A549 (cell line): ENCODE results near the gene PCSK6. TPM values are rescaled to one million over a fixed set of nuclear protein-coding genes. Genes with fewer than 3 reads are reported as not detected.

Experiments
- ATAC-seq, 2 experiments: fragments of 200-7000 bp in 1 of 2; fragments of >200 bp in 1 of 2; cut with Nextera tagmentation in 1 of 2; cut with Tn5 transposase in 1 of 2; 3 replicates each; pipeline versions ENCODE4 v1.8.0 to v1.9.1; 2018 to 2020; ENCODE audit warnings: mild to moderate bottlenecking in 1 of 2, moderate library complexity in 1 of 2
- CTCF ChIA-PET: fragments of 300-600 bp; sonication (Branson Sonifier 250); formaldehyde crosslinking; extraction: SDS; loops from one replicate; lab custom pipeline; 2021; ENCODE audit warnings: antibody characterized with exemption, inconsistent platforms; lab: Yijun Ruan, JAX
- POLR2A ChIA-PET: fragments of 350-600 bp; formaldehyde crosslinking; extraction: SDS; loops from one replicate; lab custom pipeline; 2021; ENCODE audit warnings: antibody characterized with exemption, inconsistent platforms; lab: Yijun Ruan, JAX
- DNase-seq, 2 experiments: peaks; one replicate each; pipeline versions ENCODE4 v3.0.0 to v3.0.0-alpha.2; 2011 to 2016; ENCODE audit warnings: low read depth in 1 of 2, low spot score in 1 of 2
- FAIRE-seq: peaks from 2 replicates; lab custom pipeline; 2011; peaks lifted over from hg19 to GRCh38; lab: Jason Lieb, UNC
- H3K27ac ChIP-seq, 2 experiments: fragments of >200 bp; sonication (Bioruptor Twin); formaldehyde crosslinking; 3 replicates each; pipeline ENCODE4 v1.5.1; 2016 to 2017
- H3K4me1 ChIP-seq: fragments of >200 bp; sonication (Bioruptor Twin); formaldehyde crosslinking; 3 replicates; pipeline ENCODE4 v1.6.1; 2016
- H3K4me2 ChIP-seq: fragments of >200 bp; sonication (Bioruptor Twin); formaldehyde crosslinking; 3 replicates; pipeline ENCODE4 v1.6.1; 2016
- H3K4me3 ChIP-seq: fragments of >200 bp; sonication (Bioruptor Twin); formaldehyde crosslinking; 3 replicates; pipeline ENCODE4 v1.5.1; 2016
- H3K9me3 ChIP-seq: fragments of >200 bp; sonication (Bioruptor Twin); formaldehyde crosslinking; 3 replicates; pipeline ENCODE4 v1.6.1; 2016
- BHLHE40 ChIP-seq: IDR thresholded peaks from 2 replicates; pipeline ENCODE4 v1.6.1; 2012; ENCODE audit warnings: low read depth, low read length, inconsistent platforms
- CBX8 ChIP-seq: fragments of 200-600 bp; sonication (generic); IDR thresholded peaks from 2 replicates; pipeline ENCODE4 v1.6.1; 2016
- CHD2 ChIP-seq: fragments of 150-350 bp; IDR thresholded peaks from 2 replicates; pipeline ENCODE4 v1.6.1; 2014; ENCODE audit warnings: low read length; ENCODE audit not compliant: partially characterized antibody
- EHF ChIP-seq: fragments of 250-450 bp; sonication (Bioruptor Pico); IDR thresholded peaks from 2 replicates; pipeline ENCODE4 v1.5.0; 2020; ENCODE audit warnings: mild to moderate bottlenecking
- EHMT2 ChIP-seq: fragments of 200-600 bp; sonication (generic); IDR thresholded peaks from 2 replicates; pipeline ENCODE4 v1.6.1; 2016; ENCODE audit warnings: antibody characterized with exemption, low read depth, mild to moderate bottlenecking, moderate library complexity
- ESRRA ChIP-seq: fragments of 150-350 bp; IDR thresholded peaks from 2 replicates; pipeline ENCODE4 v1.6.1; 2014; ENCODE audit warnings: mild to moderate bottlenecking, low read length, borderline replicate concordance
- FOXS1 ChIP-seq: fragments of 250-450 bp; sonication (Bioruptor Pico); IDR thresholded peaks from 2 replicates; pipeline ENCODE4 v1.5.0; 2020; ENCODE audit warnings: mild to moderate bottlenecking, moderate library complexity
- GATA3 ChIP-seq: IDR thresholded peaks from 2 replicates; pipeline ENCODE4 v1.6.1; 2012; ENCODE audit warnings: borderline replicate concordance
- HOXB13 ChIP-seq: fragments of 250-450 bp; sonication (Bioruptor Pico); IDR thresholded peaks from 2 replicates; pipeline ENCODE4 v1.5.0; 2020; ENCODE audit warnings: low read depth, mild to moderate bottlenecking, moderate library complexity
- JUN ChIP-seq, 2 experiments: fragments of >200 bp; sonication (Bioruptor Twin); formaldehyde crosslinking; IDR thresholded peaks; 2 replicates in 1 of 2; 3 replicates in 1 of 2; pipeline ENCODE4 v1.6.1; 2016 to 2017
- JUNB ChIP-seq: fragments of >200 bp; sonication (Bioruptor Twin); formaldehyde crosslinking; IDR thresholded peaks from 2 replicates; pipeline ENCODE4 v1.6.1; 2016
- KDM1A ChIP-seq: fragments of 200-600 bp; sonication (generic); IDR thresholded peaks from 2 replicates; pipeline ENCODE4 v1.6.1; 2016; ENCODE audit warnings: low read depth, mild to moderate bottlenecking
- MAZ ChIP-seq: fragments of 150-350 bp; IDR thresholded peaks from 2 replicates; pipeline ENCODE4 v1.6.1; 2014; ENCODE audit warnings: antibody characterized with exemption, low read depth, low read length, borderline replicate concordance
- NFE2L2 ChIP-seq: fragments of 150-350 bp; conservative IDR thresholded peaks from 2 replicates; pipeline ENCODE4 v1.6.1; 2014; ENCODE audit warnings: low read length
- NR3C1 ChIP-seq: fragments of >200 bp; sonication (Bioruptor Twin); formaldehyde crosslinking; IDR thresholded peaks from 3 replicates; pipeline ENCODE4 v1.6.1; 2017
- POLR2AphosphoS2 ChIP-seq: conservative IDR thresholded peaks from 2 replicates; pipeline ENCODE4 v1.6.1; 2012; ENCODE audit warnings: low read length, improper control_type of control experiment, inconsistent platforms
- RARB ChIP-seq: fragments of 250-450 bp; sonication (Bioruptor Pico); IDR thresholded peaks from 2 replicates; pipeline ENCODE4 v1.8.0; 2021; ENCODE audit warnings: mild to moderate bottlenecking, moderate library complexity
- RCOR1 ChIP-seq: fragments of 150-350 bp; IDR thresholded peaks from 2 replicates; pipeline ENCODE4 v1.6.1; 2014; ENCODE audit warnings: antibody characterized with exemption, low read length, low read depth
- TFCP2L1 ChIP-seq: fragments of 250-450 bp; sonication (Bioruptor Pico); IDR thresholded peaks from 2 replicates; pipeline ENCODE4 v1.5.0; 2021; ENCODE audit warnings: mild to moderate bottlenecking
- TP53 ChIP-seq: fragments of 250-450 bp; sonication (Bioruptor Pico); IDR thresholded peaks from 2 replicates; pipeline ENCODE4 v1.5.0; 2021; ENCODE audit warnings: mild to moderate bottlenecking, moderate library complexity
- ZFP36 ChIP-seq: fragments of 450-650 bp; IDR thresholded peaks from 2 replicates; pipeline ENCODE4 v1.6.1; 2014; ENCODE audit warnings: borderline replicate concordance; ENCODE audit not compliant: partially characterized antibody
- ZNF302 ChIP-seq: fragments of 250-450 bp; sonication (Bioruptor Pico); IDR thresholded peaks from 2 replicates; pipeline ENCODE4 v1.9.0; 2021; ENCODE audit warnings: inconsistent platforms, mild to moderate bottlenecking, moderate library complexity
- ZSCAN20 ChIP-seq: fragments of 250-450 bp; sonication (Bioruptor Pico); IDR thresholded peaks from 2 replicates; pipeline ENCODE4 v1.8.0; 2022; ENCODE audit warnings: mild to moderate bottlenecking, moderate library complexity
- WGBS: methylation state at CpG from one replicate; pipeline ENCODE4 v1.1.6; 2017; ENCODE audit errors: missing lambda C conversion rate; 5-methylcytosine and 5-hydroxymethylcytosine counted together
- polyA plus RNA-seq, 4 experiments: library from polyadenylated mRNA; depleted of rRNA in 3 of 4; stranded (reverse); fragments of >200 nt; fragmentation: RNase III in 1 of 4; extraction: RNeasy Plus Mini Kit Qiagen cat#74134 plus additional on column Dnase treatment in 1 of 4; gene quantifications; 2 replicates in 3 of 4; 3 replicates in 1 of 4; pipeline ENCODE4 v1.2.3, GENCODE V29; 2011 to 2017
- TF ChIP-seq, protein P1 (sequence below): fragments of 250-450 bp; sonication (Bioruptor Pico); IDR thresholded peaks from 2 replicates; pipeline ENCODE4 v1.5.0; 2020; ENCODE audit warnings: low read depth, mild to moderate bottlenecking, moderate library complexity
- TF ChIP-seq, protein P2 (sequence below): fragments of 250-450 bp; sonication (Bioruptor Pico); IDR thresholded peaks from 2 replicates; pipeline ENCODE4 v1.5.0; 2021; ENCODE audit warnings: mild to moderate bottlenecking, moderate library complexity, borderline replicate concordance
- TF ChIP-seq, protein P3 (sequence below): fragments of 450-650 bp; IDR thresholded peaks from 2 replicates; pipeline ENCODE4 v1.6.1; 2014; ENCODE audit warnings: antibody characterized with exemption

Gene PCSK6
- polyA plus RNA-seq, 2 of the 4 experiments (the other 2 are of a cell fraction), result 10.0 to 15.2 TPM

DNA sequence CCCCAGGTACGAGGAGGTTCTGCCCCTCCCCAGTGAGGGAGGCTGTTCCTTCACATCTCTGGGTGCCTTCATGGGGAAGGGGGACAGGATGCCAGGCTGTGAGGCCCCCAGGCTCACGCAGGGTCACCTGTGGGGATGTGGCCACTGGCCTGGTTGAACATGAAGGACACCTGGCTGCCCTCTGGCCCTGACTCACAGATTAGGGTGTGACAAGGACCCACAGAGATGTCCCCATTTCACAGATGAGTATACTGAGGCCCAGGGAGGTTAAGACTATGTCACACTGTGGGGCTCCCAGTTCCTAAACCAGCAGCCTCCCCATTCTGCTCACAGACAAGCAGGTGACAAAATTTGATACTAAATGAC lies 42.4 kb downstream of the PCSK6 start (continued):
- no peak for TF ChIP-seq ZFP36
- TF ChIP-seq EHMT2, result no peak
- TF ChIP-seq, protein P1, sequence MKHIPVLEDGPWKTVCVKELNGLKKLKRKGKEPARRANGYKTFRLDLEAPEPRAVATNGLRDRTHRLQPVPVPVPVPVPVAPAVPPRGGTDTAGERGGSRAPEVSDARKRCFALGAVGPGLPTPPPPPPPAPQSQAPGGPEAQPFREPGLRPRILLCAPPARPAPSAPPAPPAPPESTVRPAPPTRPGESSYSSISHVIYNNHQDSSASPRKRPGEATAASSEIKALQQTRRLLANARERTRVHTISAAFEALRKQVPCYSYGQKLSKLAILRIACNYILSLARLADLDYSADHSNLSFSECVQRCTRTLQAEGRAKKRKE (CRISPR knock-in tag), result no peak

DNA sequence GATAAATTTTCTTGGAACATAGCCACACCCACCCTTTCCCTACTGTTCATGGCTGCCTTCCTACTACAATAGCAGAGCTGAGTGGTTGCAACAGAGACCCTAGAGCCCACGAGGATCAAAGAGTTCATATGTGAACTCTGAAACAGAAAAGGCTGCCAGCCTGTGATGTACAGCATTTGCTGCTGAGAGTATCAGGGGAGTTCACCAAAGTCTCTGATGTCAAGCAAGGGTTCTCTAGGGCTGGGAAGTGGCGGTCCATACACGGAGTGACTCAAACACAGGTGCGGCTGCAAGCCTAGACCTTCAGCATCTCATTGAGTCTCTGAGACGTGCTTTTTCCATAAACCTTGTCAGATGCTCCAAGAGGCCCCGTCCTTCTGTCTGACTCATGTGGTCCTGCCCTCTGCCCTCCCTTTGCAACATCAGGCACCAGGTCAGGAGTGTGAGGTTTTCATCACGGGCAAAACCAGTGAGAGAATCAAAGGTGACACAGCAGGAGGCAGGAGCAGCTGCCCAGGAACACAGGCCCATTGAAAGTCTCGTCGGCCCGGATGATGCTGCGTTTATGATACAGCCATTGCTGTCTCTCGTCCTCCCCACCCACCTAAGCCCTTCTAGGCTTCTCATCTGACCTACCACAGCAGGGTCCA lies 42.9 kb downstream of the PCSK6 start:
- H3K9me3 ChIP-seq, result no peaks in the 10 kb centered on the region
- WGBS, result 71% methylated on average over 12 of the region's 12 CpGs
- ChIA-PET POLR2A (no interaction called here), CTCF (interaction anchor here (2.2 kb wide), 1 partner anchor 55 kb away, joined by 9 read pairs; no protein-coding TSS in a partner anchor)
- no peak for FAIRE-seq
- no peak for DNase-seq
- no peak overlapping the region for H3K4me2 ChIP-seq
- ATAC-seq, result peak in 1 of 2 experiments; percentile 18; a peak in 2 of 6 replicates
- H3K4me1 ChIP-seq, result peaks cover 15% of the 10 kb centered on the region; the same call in 1 of the 3 replicates
- H3K4me3 ChIP-seq, result no peak overlapping the region
- TF ChIP-seq JUN (IDR thresholded peaks at IDR 0.05), result no peak
- TF ChIP-seq EHF (CRISPR knock-in tag), result no peak
- TF ChIP-seq HOXB13 (CRISPR knock-in tag), result no peak
- no peak for TF ChIP-seq POLR2AphosphoS2
- no peak for TF ChIP-seq ZSCAN20 (CRISPR knock-in tag)
- H3K27ac ChIP-seq, result 0 out of 6 replicates have a peak overlapping the region, but pooled peaks of 1 of the 2 experiments have one; percentile 9

DNA sequence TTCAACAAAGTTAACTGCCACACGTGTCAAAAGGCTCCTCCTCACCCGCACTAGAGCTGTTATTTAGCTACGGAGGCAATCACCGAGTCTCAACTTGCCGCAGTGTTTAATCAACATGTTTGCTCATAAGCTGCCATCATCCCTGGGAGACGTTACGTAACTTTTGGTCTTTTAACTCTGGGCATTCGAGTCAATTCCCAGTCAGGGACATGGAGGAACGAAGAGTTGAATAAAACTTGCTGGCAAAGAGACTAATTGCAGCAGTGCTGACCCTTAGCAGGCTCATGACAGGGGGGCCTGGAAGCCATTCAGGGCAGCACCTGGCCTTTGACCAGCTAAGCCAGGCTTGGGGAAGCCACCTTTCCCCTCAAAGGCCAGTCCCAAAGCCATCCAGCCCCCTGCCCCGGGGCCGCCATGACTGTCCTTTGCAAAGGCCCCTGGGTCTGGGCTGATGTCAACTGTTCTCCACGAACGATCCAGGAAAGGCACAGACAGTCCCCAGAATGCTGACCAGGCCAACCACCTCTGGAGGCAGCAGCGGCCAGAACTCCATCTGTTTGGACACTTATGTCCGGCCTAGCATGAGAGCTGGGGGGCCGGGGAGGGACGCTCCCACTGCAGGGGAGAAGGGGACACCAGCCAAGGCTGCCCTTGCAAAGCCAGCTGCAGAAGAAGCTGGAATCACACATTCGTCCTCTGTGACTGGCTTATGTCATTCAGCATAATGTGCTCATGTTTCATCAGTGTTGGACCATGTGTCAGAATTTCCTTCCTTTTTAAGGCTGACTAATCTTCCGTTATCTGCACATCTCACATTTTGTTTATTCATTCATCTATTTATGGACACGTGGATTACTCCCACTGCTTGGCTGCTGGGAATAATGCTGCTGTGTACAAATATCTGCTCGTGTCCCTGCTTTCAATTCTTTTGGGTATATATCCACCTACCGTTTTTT lies 43.7 kb downstream of the PCSK6 start:
- POLR2A ChIA-PET, result no interaction called here
- DNase-seq (peak in 1 of 2 experiments; percentile 22), FAIRE-seq (no peak), ATAC-seq (no peak; a peak in 2 of 6 replicates)
- no peak overlapping the region for H3K4me3 ChIP-seq
- 71% methylated on average over 22 of the region's 22 CpGs for WGBS
- peaks cover 21% of the 10 kb centered on the region for H3K4me1 ChIP-seq
- TF ChIP-seq HOXB13 (CRISPR knock-in tag), result no peak
- TF ChIP-seq ESRRA, result no peak
- TF ChIP-seq GATA3, result peak; percentile 18; the same call in 1 of the 2 replicates
- TF ChIP-seq, all 56 proteins: peak for 1
- H3K27ac ChIP-seq, result peak overlapping the region in 1 of 2 experiments; percentile 5; a peak in 1 of 6 replicates
- H3K4me2 ChIP-seq, result no peak overlapping the region
- no peaks in the 10 kb centered on the region for H3K9me3 ChIP-seq
- CTCF ChIA-PET, result interaction anchor here (2.2 kb wide), 1 partner anchor 56 kb away, joined by 9 read pairs; no protein-coding TSS in a partner anchor

DNA sequence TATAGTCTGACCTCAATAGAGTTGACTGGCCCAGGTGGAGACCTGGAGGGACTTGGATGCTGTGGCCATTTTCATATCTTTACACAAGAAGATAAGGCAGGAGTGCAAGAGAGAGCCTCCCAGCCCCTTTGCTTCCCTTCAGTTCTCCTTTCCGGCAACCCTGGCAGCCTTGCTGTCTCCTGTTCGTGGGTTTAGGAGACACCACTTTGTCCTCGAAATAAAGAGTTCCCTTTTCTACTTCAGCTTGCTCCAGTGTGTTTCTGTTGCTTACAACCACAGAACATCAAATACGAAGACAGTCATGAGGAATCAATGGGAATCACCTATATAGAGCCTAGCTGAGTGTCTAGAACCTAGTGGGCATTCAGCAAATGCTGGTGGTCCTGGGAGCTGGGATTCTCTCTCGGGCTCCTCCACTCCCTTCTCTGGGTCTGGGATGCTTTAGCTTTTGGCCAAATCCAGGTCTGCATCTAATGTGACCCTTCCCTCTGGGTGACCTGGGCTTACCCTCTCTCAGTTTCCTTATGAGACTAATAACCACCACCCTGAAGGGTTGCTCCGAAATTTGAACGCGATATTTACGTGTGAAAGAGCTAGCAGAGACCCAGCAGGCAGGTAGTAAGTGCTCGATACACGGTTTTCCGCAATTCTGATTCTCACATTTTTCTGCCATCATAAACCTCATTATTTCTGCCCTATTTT lies 44.5 kb downstream of the PCSK6 start:
- 87% methylated on average over 12 of the region's 12 CpGs for WGBS
- CTCF ChIA-PET, result interaction anchor here (2.2 kb wide), 1 partner anchor 57 kb away, joined by 9 read pairs; no protein-coding TSS in a partner anchor
- H3K4me2 ChIP-seq, result no peak overlapping the region
- no peaks in the 10 kb centered on the region for H3K9me3 ChIP-seq
- TF ChIP-seq TP53 (CRISPR knock-in tag) (no peak), JUNB (no peak), ZNF302 (CRISPR knock-in tag) (no peak), NR3C1 (no peak), TFCP2L1 (CRISPR knock-in tag) (no peak), CBX8 (no peak), JUN (IDR thresholded peaks at IDR 0.05) (no peak), NFE2L2 (no peak), RARB (CRISPR knock-in tag) (no peak), RCOR1 (no peak), BHLHE40 (no peak), CHD2 (no peak), MAZ (no peak), FOXS1 (no peak), KDM1A (no peak)
- TF ChIP-seq, protein P2, sequence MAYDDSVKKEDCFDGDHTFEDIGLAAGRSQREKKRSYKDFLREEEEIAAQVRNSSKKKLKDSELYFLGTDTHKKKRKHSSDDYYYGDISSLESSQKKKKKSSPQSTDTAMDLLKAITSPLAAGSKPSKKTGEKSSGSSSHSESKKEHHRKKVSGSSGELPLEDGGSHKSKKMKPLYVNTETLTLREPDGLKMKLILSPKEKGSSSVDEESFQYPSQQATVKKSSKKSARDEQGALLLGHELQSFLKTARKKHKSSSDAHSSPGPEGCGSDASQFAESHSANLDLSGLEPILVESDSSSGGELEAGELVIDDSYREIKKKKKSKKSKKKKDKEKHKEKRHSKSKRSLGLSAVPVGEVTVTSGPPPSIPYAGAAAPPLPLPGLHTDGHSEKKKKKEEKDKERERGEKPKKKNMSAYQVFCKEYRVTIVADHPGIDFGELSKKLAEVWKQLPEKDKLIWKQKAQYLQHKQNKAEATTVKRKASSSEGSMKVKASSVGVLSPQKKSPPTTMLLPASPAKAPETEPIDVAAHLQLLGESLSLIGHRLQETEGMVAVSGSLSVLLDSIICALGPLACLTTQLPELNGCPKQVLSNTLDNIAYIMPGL (CRISPR knock-in tag), result no peak
- TF ChIP-seq, protein P3, sequence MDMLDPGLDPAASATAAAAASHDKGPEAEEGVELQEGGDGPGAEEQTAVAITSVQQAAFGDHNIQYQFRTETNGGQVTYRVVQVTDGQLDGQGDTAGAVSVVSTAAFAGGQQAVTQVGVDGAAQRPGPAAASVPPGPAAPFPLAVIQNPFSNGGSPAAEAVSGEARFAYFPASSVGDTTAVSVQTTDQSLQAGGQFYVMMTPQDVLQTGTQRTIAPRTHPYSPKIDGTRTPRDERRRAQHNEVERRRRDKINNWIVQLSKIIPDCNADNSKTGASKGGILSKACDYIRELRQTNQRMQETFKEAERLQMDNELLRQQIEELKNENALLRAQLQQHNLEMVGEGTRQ, result no peak
- no peak overlapping the region for H3K4me3 ChIP-seq
- DNase-seq (no peak), ATAC-seq (no peak), FAIRE-seq (no peak)
- H3K4me1 ChIP-seq, result peaks cover 30% of the 10 kb centered on the region
- no peak overlapping the region; a peak in 1 of 6 replicates for H3K27ac ChIP-seq
- POLR2A ChIA-PET, result no interaction called here
